Adrenal gland (tissue), 12 donors: Measurements from ENCODE around the gene PRKN. TPM values are rescaled to one million over a fixed set of nuclear protein-coding genes. Genes with fewer than 3 reads are reported as not detected.

Source experiments
- DNase-seq, 7 donors: peaks; one replicate each; pipeline ENCODE4 v3.0.0-alpha.2; 2019 to 2020
- H3K27ac ChIP-seq, 5 donors: fragments of 200-600 bp; sonication (generic) in 4 of 5; 1 replicate in 3 of 5; 2 replicates in 2 of 5; pipeline versions ENCODE4 v1.5.1 to v1.8.0; 2016 to 2020; ENCODE audit warnings: mild to moderate bottlenecking in 1 of 5
- H3K27me3 ChIP-seq: fragments of 200-600 bp; 2 replicates; pipeline ENCODE4 v1.8.0; 2021
- H3K36me3 ChIP-seq, 2 donors: fragments of 200-600 bp; replicated peaks in 1 of 2; 1 replicate in 1 of 2; 2 replicates in 1 of 2; pipeline versions ENCODE4 v1.5.1 to v1.8.0; 2018 to 2022
- H3K4me1 ChIP-seq, 2 donors: fragments of 200-600 bp; replicated peaks in 1 of 2; 1 replicate in 1 of 2; 2 replicates in 1 of 2; pipeline versions ENCODE4 v1.5.1 to v1.8.0; 2018 to 2021
- H3K4me3 ChIP-seq, 4 donors: fragments of 200-600 bp; sonication (generic) in 3 of 4; one replicate each; pipeline ENCODE4 v1.5.1; 2016 to 2018
- H3K9me3 ChIP-seq, 3 donors: fragments of 200-600 bp; sonication (generic) in 1 of 3; replicated peaks in 1 of 3; 1 replicate in 2 of 3; 2 replicates in 1 of 3; pipeline versions ENCODE4 v1.5.1 to v1.8.0; 2016 to 2021
- CTCF ChIP-seq, 6 experiments: fragments of 450-650 bp in 4 of 6; fragments of 200-600 bp in 2 of 6; sonication (generic) in 1 of 6; IDR thresholded peaks; 1 replicate in 5 of 6; 2 replicates in 1 of 6; pipeline versions ENCODE4 v1.5.1 to v1.8.0; 2016 to 2021; ENCODE audit warnings: antibody characterized with exemption in 6 of 6, mild to moderate bottlenecking in 2 of 6, moderate library complexity in 1 of 6
- POLR2A ChIP-seq, 2 donors: fragments of 450-650 bp; IDR thresholded peaks; one replicate each; pipeline ENCODE4 v1.6.1; 2017; ENCODE audit warnings: antibody characterized with exemption in 2 of 2, mild to moderate bottlenecking in 2 of 2, moderate library complexity in 1 of 2
- WGBS, 4 donors: extraction: QIAGEN DNeasy Blood & Tissue Kit in 2 of 4; methylation state at CpG; one replicate each; pipeline versions ENCODE4 v1.1.5 to v1.1.7; 2013 to 2017; 5-methylcytosine and 5-hydroxymethylcytosine counted together
- intact Hi-C, 2 donors: fragments of 100-400 bp; cut with DNase I; formaldehyde crosslinking; loops; one replicate each; pipeline versions ENCODE4 v1.14.1 to v1.15.0; 2022 to 2023
- polyA plus RNA-seq, 3 donors: library from polyadenylated mRNA; stranded (reverse); fragments of 200-250 nt in 2 of 3; fragments of 350-450 nt in 1 of 3; fragmentation: Illumina TruSeq in 1 of 3; extraction: RNeasy Lipid Tissue Mini Kit (QIAGEN cat#74804) in 1 of 3; gene quantifications; one replicate each; pipeline ENCODE4 v1.2.3, GENCODE V29; 2013 to 2014
- total RNA-seq, 9 donors: library from RNA; depleted of rRNA in 4 of 9; stranded (reverse); fragments of >200 nt in 4 of 9; fragments of 120-200 nt in 1 of 9; fragmentation: NEBNext Ultra II Directional in 1 of 9; extraction: Animal tissue kit (Norgen Biotek cat#: 25700) in 1 of 9; gene quantifications; one replicate each; pipeline versions ENCODE4 v1.1.0 to v1.2.4, GENCODE V29; 2013 to 2023
- donor health status: healthy with polysubstance abuse.
- donor health status: Bipolar disorder and iron deficiency.
- donor health status: DM: yes; HTN: yes; CAD: no.
- donor health status: DM: no; HTN: no; CAD: no.
- donor health status: DM: no; HTN: no; CAD: no.
- donor health status: DM: yes; HTN: yes; CAD: no.

PRKN gene
- total and polyA plus RNA-seq, 12 donors = 1.9 to 159 (median 13.3) TPM

DNA sequence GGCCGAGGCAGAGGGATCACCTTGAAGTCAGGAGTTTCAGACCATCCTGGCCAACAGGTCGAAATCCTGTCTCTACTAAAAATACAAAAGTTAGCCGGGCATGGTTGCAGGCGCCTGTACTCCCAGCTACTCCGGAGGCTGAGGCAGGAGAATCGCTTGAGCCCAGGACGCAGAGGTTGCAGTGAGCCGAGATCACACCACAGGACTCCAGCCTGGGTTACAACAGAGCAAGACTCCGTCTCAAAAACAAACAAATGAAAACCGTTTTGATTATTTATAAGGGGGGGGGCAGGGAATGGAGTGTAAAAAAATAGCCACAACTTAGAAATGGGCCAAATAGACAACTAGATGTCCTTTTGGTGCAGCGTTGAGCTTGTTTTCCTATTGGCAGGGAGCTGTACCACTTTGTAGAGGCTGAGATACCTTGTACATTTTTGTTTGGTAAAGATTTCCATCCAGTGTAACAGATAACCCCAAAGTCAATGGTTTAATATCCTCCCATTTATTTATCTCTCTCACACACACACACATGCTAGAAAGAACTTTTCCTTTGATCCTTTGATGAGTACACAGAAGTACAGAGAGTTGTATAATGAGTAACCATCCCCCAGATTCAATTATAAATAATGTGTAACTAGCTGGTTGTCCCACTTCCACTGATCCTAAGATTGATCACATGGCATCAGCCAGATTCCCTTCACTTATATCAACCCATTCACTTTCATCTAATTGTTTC, 477.5 kb downstream of the PRKN start:
- H3K4me1 ChIP-seq = no peaks in the 10 kb centered on the region
- H3K36me3 ChIP-seq = no peaks in the 10 kb centered on the region
- no peaks in the 10 kb centered on the region for H3K27me3 ChIP-seq
- TF ChIP-seq POLR2A (IDR thresholded peaks at IDR 0.05) (no peak), CTCF (IDR thresholded peaks at IDR 0.05) (no peak)
- 84 to 92% (median 90%) methylated on average over 11 of the region's 11 CpGs for WGBS, 4 donors
- intact Hi-C loops = no loop called here
- no peaks in the 10 kb centered on the region for H3K9me3 ChIP-seq
- H3K4me3 ChIP-seq = no peak overlapping the region
- DNase-seq = no peak
- H3K27ac ChIP-seq = no peak overlapping the region

DNA sequence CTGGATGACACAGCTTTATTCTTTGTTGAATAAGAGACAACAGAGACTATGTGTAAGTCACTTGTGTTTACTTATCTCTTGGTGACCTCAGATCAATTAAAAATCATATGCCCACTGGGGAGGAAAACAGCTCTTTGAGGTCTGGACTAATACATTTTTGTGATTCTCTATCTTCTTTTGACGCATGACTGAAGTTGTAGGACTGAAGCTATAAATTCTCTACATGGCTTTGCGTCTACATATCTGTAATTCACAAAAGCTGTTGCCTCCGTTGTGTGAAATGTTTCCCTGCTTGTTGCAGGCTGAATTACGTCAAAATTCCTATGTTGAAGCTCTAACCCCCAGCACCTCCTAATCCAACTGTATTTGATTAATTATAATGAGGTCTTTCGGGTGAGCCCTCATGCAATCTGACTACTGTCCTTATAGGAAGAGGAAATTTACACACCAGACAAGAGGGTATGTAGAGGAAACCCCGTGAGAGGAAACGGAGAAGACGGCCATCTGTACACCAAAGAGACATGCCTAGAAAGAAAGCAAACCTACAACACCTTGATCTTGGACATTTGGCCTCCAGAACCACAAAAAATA, 481.6 kb downstream of the PRKN start:
- no peaks in the 10 kb centered on the region for H3K36me3 ChIP-seq
- H3K27me3 ChIP-seq = no peaks in the 10 kb centered on the region
- H3K27ac ChIP-seq = no peak overlapping the region
- H3K4me3 ChIP-seq = no peak overlapping the region
- H3K4me1 ChIP-seq = no peaks in the 10 kb centered on the region
- intact Hi-C loops = no loop called here
- 87 to 90% (median 89%) methylated on average over 8 of the region's 8 CpGs for WGBS, 4 donors
- no peaks in the 10 kb centered on the region for H3K9me3 ChIP-seq
- no peak for DNase-seq
- TF ChIP-seq CTCF (IDR thresholded peaks at IDR 0.05) (no peak), POLR2A (IDR thresholded peaks at IDR 0.05) (no peak)

- WGBS, 4 donors = 92 to 100% (median 94%) methylated on average over 1 of the region's 1 CpG
- no peak for TF ChIP-seq CTCF (IDR thresholded peaks at IDR 0.05)
Measured at GRCh38 chr6:162244031-162244430, 483.5 kb downstream of the PRKN start.

DNA sequence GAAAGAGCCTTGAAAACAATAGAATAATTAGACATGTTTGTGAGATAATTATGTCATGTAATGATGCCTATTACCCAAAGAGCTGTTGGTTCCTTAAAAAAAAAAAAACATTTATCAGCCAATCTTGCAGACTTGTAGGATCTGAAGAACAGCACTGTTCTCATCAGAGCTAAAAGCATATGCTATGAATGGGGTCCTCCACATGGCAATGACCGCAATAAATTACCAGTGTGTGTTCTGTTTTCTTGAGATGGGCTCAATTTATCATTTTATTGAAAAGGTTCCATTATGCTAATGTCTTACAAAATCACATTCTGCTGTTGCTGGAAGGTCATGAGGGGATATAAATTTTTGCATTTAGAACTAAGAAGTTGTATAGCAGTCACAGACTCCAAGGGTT, 484.7 kb downstream of the PRKN start:
- Histone ChIP-seq H3K27me3 (no peaks in the 10 kb centered on the region), H3K27ac (no peak overlapping the region), H3K36me3 (no peaks in the 10 kb centered on the region), H3K9me3 (no peaks in the 10 kb centered on the region), H3K4me1 (no peaks in the 10 kb centered on the region), H3K4me3 (no peak overlapping the region)
- intact Hi-C loops = no loop called here
- no peak for TF ChIP-seq CTCF (IDR thresholded peaks at IDR 0.05)
- no peak for TF ChIP-seq POLR2A (IDR thresholded peaks at IDR 0.05)
- no peak for DNase-seq
- WGBS, 4 donors = 82 to 96% (median 91%) methylated on average over 1 of the region's 1 CpG

More at GRCh38 chr6:162244031-162244430, 483.5 kb downstream of the PRKN start:
- no peak for DNase-seq
- Histone ChIP-seq H3K27me3 (no peaks in the 10 kb centered on the region), H3K27ac (no peak overlapping the region), H3K36me3 (no peaks in the 10 kb centered on the region), H3K4me1 (no peaks in the 10 kb centered on the region), H3K4me3 (no peak overlapping the region), H3K9me3 (no peaks in the 10 kb centered on the region)
- intact Hi-C loops = no loop called here
